Small intestine (tissue), 7 donors: Measurements from ENCODE around the gene SBNO2. TPM values are rescaled to one million over a fixed set of nuclear protein-coding genes. Genes with fewer than 3 reads are reported as not detected.

Experiments
- DNase-seq, 2 donors: peaks; one replicate each; pipeline versions ENCODE4 v3.0.0 to v3.0.0-alpha.2; 2013
- FAIRE-seq: peaks from 2 replicates; lab custom pipeline; 2012; peaks lifted over from hg19 to GRCh38; lab: Jason Lieb, UNC
- H3K27ac ChIP-seq, 3 donors: one replicate each; pipeline ENCODE4 v1.5.1; 2013; ENCODE audit warnings: low read length in 2 of 3, mild to moderate bottlenecking in 2 of 3, control low read depth in 1 of 3, inconsistent platforms in 1 of 3, low read depth in 1 of 3, moderate library complexity in 1 of 3
- H3K27me3 ChIP-seq, 3 donors: one replicate each; pipeline ENCODE4 v1.6.1; 2013; ENCODE audit warnings: low read length in 3 of 3, inconsistent platforms in 1 of 3; ENCODE audit not compliant: control insufficient read depth in 3 of 3, insufficient read depth in 3 of 3
- H3K36me3 ChIP-seq, 3 donors: one replicate each; pipeline ENCODE4 v1.6.1; 2013; ENCODE audit warnings: low read length in 3 of 3, inconsistent platforms in 1 of 3, low read depth in 1 of 3, mild to moderate bottlenecking in 1 of 3, moderate library complexity in 1 of 3; ENCODE audit not compliant: control insufficient read depth in 3 of 3, insufficient read depth in 2 of 3
- H3K4me1 ChIP-seq, 3 donors: one replicate each; pipeline ENCODE4 v1.6.1; 2013; ENCODE audit warnings: low read length in 2 of 3, inconsistent platforms in 1 of 3, low read depth in 1 of 3, mild to moderate bottlenecking in 1 of 3, moderate library complexity in 1 of 3; ENCODE audit not compliant: control insufficient read depth in 3 of 3, insufficient read depth in 2 of 3
- H3K4me3 ChIP-seq, 3 donors: one replicate each; pipeline ENCODE4 v1.5.1; 2013; ENCODE audit warnings: low read length in 3 of 3, control low read depth in 1 of 3, inconsistent platforms in 1 of 3, low read depth in 1 of 3, mild to moderate bottlenecking in 1 of 3, moderate library complexity in 1 of 3
- H3K9me3 ChIP-seq, 2 donors: one replicate each; pipeline ENCODE4 v1.6.1; 2013; ENCODE audit warnings: low read depth in 1 of 2, low read length in 1 of 2; ENCODE audit not compliant: control insufficient read depth in 2 of 2, insufficient read depth in 1 of 2
- WGBS, 3 donors: extraction: QIAGEN DNeasy Blood & Tissue Kit; methylation state at CpG; one replicate each; pipeline ENCODE4 v1.1.7; 2013; 5-methylcytosine and 5-hydroxymethylcytosine counted together
- polyA plus RNA-seq, 4 donors: library from polyadenylated mRNA; stranded (reverse) in 3 of 4; unstranded in 1 of 4; fragments of 200-250 nt in 3 of 4; fragments of 120-200 nt in 1 of 4; gene quantifications; one replicate each; pipeline versions ENCODE4 v1.2.1 to v1.2.3, GENCODE V29; 2013
- donor health status: healthy with polysubstance abuse.
- donor health status: control.
- donor health status: control.
- donor health status: Bipolar disorder and iron deficiency.
- donor health status: healthy.

Gene SBNO2
- polyA plus RNA-seq, 4 donors, result 19.7 to 32.1 (median 21.6) TPM

GRCh38 chr19:1065606-1066109, 108.4 kb downstream of the SBNO2 start:
- WGBS, 3 donors, result 21 to 51% (median 32%) methylated on average over 17 of the region's 17 CpGs
- peak; percentile 61 to 81 for DNase-seq
- Histone ChIP-seq H3K4me1 (peaks cover 0 to 24% (median 0%) of the 10 kb centered on the region in 3 donors), H3K27me3 (peaks cover 0 to 73% (median 2%) of the 10 kb centered on the region in 3 donors), H3K36me3 (no peaks in the 10 kb centered on the region), H3K9me3 (peaks cover 0 to 10% of the 10 kb centered on the region in 2 donors), H3K4me3 (no peak overlapping the region), H3K27ac (no peak overlapping the region)
- no peak for FAIRE-seq

GRCh38 chr19:1064661-1065605, 109.1 kb downstream of the SBNO2 start:
- H3K27ac ChIP-seq, result no peak overlapping the region
- H3K27me3 ChIP-seq, result peaks cover 0 to 65% (median 2%) of the 10 kb centered on the region in 3 donors
- H3K4me1 ChIP-seq, result peaks cover 0 to 24% (median 0%) of the 10 kb centered on the region in 3 donors

GRCh38 chr19:1063909-1064660, 110.0 kb downstream of the SBNO2 start:
- Histone ChIP-seq H3K4me3 (no peak overlapping the region), H3K9me3 (peaks cover 0 to 16% of the 10 kb centered on the region in 2 donors), H3K36me3 (no peaks in the 10 kb centered on the region), H3K27ac (no peak overlapping the region), H3K4me1 (peaks cover 0 to 24% (median 0%) of the 10 kb centered on the region in 3 donors), H3K27me3 (peaks cover 0 to 57% (median 2%) of the 10 kb centered on the region in 3 donors)
- no peak for FAIRE-seq
- DNase-seq, result no peak
- 57 to 71% (median 59%) methylated on average over 34 to 37 of the region's 37 CpGs for WGBS, 3 donors

More at GRCh38 chr19:1064661-1065605, 109.1 kb downstream of the SBNO2 start:
- Histone ChIP-seq H3K9me3 (peaks cover 0 to 10% of the 10 kb centered on the region in 2 donors), H3K36me3 (no peaks in the 10 kb centered on the region), H3K4me3 (no peak overlapping the region)
- 9 to 11% (median 10%) methylated on average over 53 to 60 of the region's 60 CpGs for WGBS, 3 donors
- FAIRE-seq (no peak), DNase-seq (peak; percentile 72 to 82)

- DNase-seq, result no peak
- Histone ChIP-seq H3K9me3 (peaks cover 0 to 23% of the 10 kb centered on the region in 2 donors), H3K4me3 (no peak overlapping the region), H3K36me3 (no peaks in the 10 kb centered on the region), H3K27me3 (peaks cover 0 to 49% (median 2%) of the 10 kb centered on the region in 3 donors), H3K4me1 (peaks cover 0 to 24% (median 0%) of the 10 kb centered on the region in 3 donors), H3K27ac (no peak overlapping the region)
- FAIRE-seq, result no peak
- WGBS, 3 donors, result 68 to 82% (median 78%) methylated on average over 36 to 37 of the region's 37 CpGs
Observed at GRCh38 chr19:1063030-1063908, 110.8 kb downstream of the SBNO2 start.

GRCh38 chr19:1062387-1063029, 111.6 kb downstream of the SBNO2 start:
- H3K9me3 ChIP-seq, result peaks cover 0 to 31% of the 10 kb centered on the region in 2 donors
- FAIRE-seq, result no peak
- H3K4me3 ChIP-seq, result no peak overlapping the region
- H3K27me3 ChIP-seq, result peaks cover 0 to 41% (median under 1%) of the 10 kb centered on the region in 3 donors
- no peak overlapping the region for H3K27ac ChIP-seq
- 81 to 89% (median 84%) methylated on average over 15 to 17 of the region's 17 CpGs for WGBS, 3 donors
- no peak for DNase-seq
- H3K36me3 ChIP-seq, result no peaks in the 10 kb centered on the region
- H3K4me1 ChIP-seq, result peaks cover 0 to 24% (median 0%) of the 10 kb centered on the region in 3 donors

GRCh38 chr19:1061987-1062386, 112.1 kb downstream of the SBNO2 start:
- WGBS, 3 donors, result 83 to 93% (median 87%) methylated on average over 20 of the region's 20 CpGs
- DNase-seq, result no peak
- Histone ChIP-seq H3K4me3 (no peak overlapping the region), H3K36me3 (no peaks in the 10 kb centered on the region), H3K27ac (no peak overlapping the region), H3K27me3 (peaks cover 0 to 36% (median 0%) of the 10 kb centered on the region in 3 donors), H3K9me3 (peaks cover 0 to 36% of the 10 kb centered on the region in 2 donors), H3K4me1 (peaks cover 0 to 24% (median 0%) of the 10 kb centered on the region in 3 donors)
- FAIRE-seq, result no peak

GRCh38 chr19:1060689-1061088, 113.4 kb downstream of the SBNO2 start:
- 64 to 80% (median 76%) methylated on average over 5 of the region's 5 CpGs for WGBS, 3 donors
- no peak for FAIRE-seq
- peaks cover 0 to 5% (median 0%) of the 10 kb centered on the region in 3 donors for H3K36me3 ChIP-seq
- H3K27me3 ChIP-seq, result peaks cover 0 to 24% (median 0%) of the 10 kb centered on the region in 3 donors
- H3K27ac ChIP-seq, result no peak overlapping the region
- no peak overlapping the region for H3K4me3 ChIP-seq
- DNase-seq, result no peak
- H3K9me3 ChIP-seq, result peaks cover 0 to 49% of the 10 kb centered on the region in 2 donors
- H3K4me1 ChIP-seq, result peaks cover 0 to 15% (median 0%) of the 10 kb centered on the region in 3 donors
